SK-MEL-5 (cell line): Measurements from ENCODE around the gene QRICH2. TPM values are rescaled to one million over a fixed set of nuclear protein-coding genes. Genes with fewer than 3 reads are reported as not detected.
"Not testable (repeated sequence)": the region's sequence is repeated elsewhere in the genome, so short reads cannot be mapped to it uniquely, and the experiment has no call there.

Experiments used
- DNase-seq: peaks from one replicate; pipeline ENCODE4 v3.0.0-alpha.2; 2016; ENCODE audit warnings: low read depth, low spot score
- in situ Hi-C: cut with HindIII; loops from 2 replicates; pipeline ENCODE4 v1.10.0; 2016; ENCODE audit warnings: low sequenced_read_pairs, high pct_unique_total_duplicates, low pct_unique_long_range_greater_than_20kb
- total RNA-seq: library from RNA; depleted of rRNA; stranded (reverse); fragments of >200 nt; shearing (Covaris generic); gene quantifications from 2 replicates; pipeline ENCODE4 v1.2.3, GENCODE V29; 2014

QRICH2 gene
- total RNA-seq, 1 experiment from 2014 or later = 2.7 TPM

GRCh38 chr17:76244721-76245120 lies 63.4 kb downstream of the QRICH2 start:
- DNase-seq, in situ Hi-C loops: not testable (repeated sequence)

GRCh38 chr17:76243826-76244679 lies 64.0 kb downstream of the QRICH2 start:
- in situ Hi-C loops = no loop called here
- no peak for DNase-seq

- in situ Hi-C loops = no loop called here
- no peak for DNase-seq
Measured at GRCh38 chr17:76241691-76242255, 66.3 kb downstream of the QRICH2 start.

- in situ Hi-C loops = no loop called here
- no peak for DNase-seq
Measured at GRCh38 chr17:76241204-76241538, 66.9 kb downstream of the QRICH2 start.

- in situ Hi-C loops = no loop called here
Measured at GRCh38 chr17:76240461-76241203, 67.4 kb downstream of the QRICH2 start, which contains the start of gene RNF157. Gene RNF157 (minus strand): TSS chr17:76240493. CDS start chr17:76240240, 253 bp downstream.

GRCh38 chr17:76239538-76240274 lies 68.4 kb downstream of the QRICH2 start:
- in situ Hi-C loops = no loop called here
- peak; percentile 37 for DNase-seq

More at GRCh38 chr17:76240461-76241203, 67.4 kb downstream of the QRICH2 start, which contains the start of gene RNF157:
- peak; percentile 73 for DNase-seq

- DNase-seq = no peak
- in situ Hi-C loops = no loop called here
Measured at GRCh38 chr17:76238847-76239537, 69.1 kb downstream of the QRICH2 start.

GRCh38 chr17:76237859-76238313 lies 70.2 kb downstream of the QRICH2 start:
- DNase-seq = no peak

GRCh38 chr17:76236603-76237002 lies 71.5 kb downstream of the QRICH2 start:
- in situ Hi-C loops = no loop called here

More at GRCh38 chr17:76237859-76238313, 70.2 kb downstream of the QRICH2 start:
- in situ Hi-C loops = no loop called here

GRCh38 chr17:76235883-76236282 lies 72.2 kb downstream of the QRICH2 start:
- no peak for DNase-seq
- in situ Hi-C loops = no loop called here

More at GRCh38 chr17:76236603-76237002, 71.5 kb downstream of the QRICH2 start:
- no peak for DNase-seq

GRCh38 chr17:76234354-76234679 lies 73.8 kb downstream of the QRICH2 start:
- in situ Hi-C loops = no loop called here
- no peak for DNase-seq

- DNase-seq = no peak
- in situ Hi-C loops = no loop called here
Measured at GRCh38 chr17:76233588-76234353, 74.3 kb downstream of the QRICH2 start.

GRCh38 chr17:76232342-76232741 lies 75.7 kb downstream of the QRICH2 start:
- no peak for DNase-seq
- in situ Hi-C loops = no loop called here

- in situ Hi-C loops, DNase-seq: not testable (repeated sequence)
Measured at GRCh38 chr17:76226749-76227148, 81.3 kb downstream of the QRICH2 start.

GRCh38 chr17:76225373-76226086 lies 82.5 kb downstream of the QRICH2 start:
- in situ Hi-C loops = not testable (repeated sequence)

More at GRCh38 chr17:76225373-76226086, 82.5 kb downstream of the QRICH2 start:
- DNase-seq = not testable (repeated sequence)
